Measurements from ENCODE around the gene OCEL1. TPM values are rescaled to one million over a fixed set of nuclear protein-coding genes. Genes with fewer than 3 reads are reported as not detected.

OCEL1 gene
- total RNA-seq, 2 experiments from 2014 or later = 10.2 to 29.5 TPM

DNA sequence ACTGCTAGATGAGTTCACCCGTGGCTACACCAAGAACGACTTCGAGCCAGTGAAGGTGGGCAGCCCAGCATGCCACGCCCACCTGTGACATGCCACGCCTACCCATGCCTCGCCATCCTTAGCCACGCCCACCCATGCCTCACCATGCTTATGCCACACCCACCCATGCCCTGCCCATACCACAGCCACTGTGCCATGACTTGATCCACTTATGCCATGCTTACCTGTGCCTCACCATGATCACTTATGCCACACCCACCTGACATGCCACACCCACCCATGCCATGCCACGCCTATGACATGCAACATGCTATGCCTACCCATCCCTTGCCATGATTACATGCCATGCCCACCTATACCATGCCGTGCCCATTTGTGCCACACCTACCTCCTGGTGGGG lies 23.8 kb upstream of the OCEL1 start:
- H4K20me1 ChIP-seq (ENCODE audit: insufficient read depth, low read length) = no peaks in the 10 kb centered on the region
- peaks cover 97% of the 10 kb centered on the region for H3K36me3 ChIP-seq (ENCODE audit: insufficient read depth, low read length)
- H3K4me1 ChIP-seq (ENCODE audit: insufficient read depth, low read length, poor library complexity, severe bottlenecking) = no peaks in the 10 kb centered on the region
- DNase-seq (ENCODE audit: low spot score) = peak; percentile 34
- no peak overlapping the region for H3K4me3 ChIP-seq (ENCODE audit: low read depth, low read length, poor library complexity, severe bottlenecking)
- no peak overlapping the region for H3K27ac ChIP-seq (ENCODE audit: low read depth, low read length, poor library complexity, severe bottlenecking)
- CTCF ChIA-PET (ENCODE audit: unreplicated experiment) = no interaction called here
- intact Hi-C loops (cut with micrococcal nuclease; ENCODE audit: unreplicated experiment) = no loop called here
- BruUV-seq (replicated peaks) = no TSS peak
- no peak for TF ChIP-seq EZH2phosphoT487 (IDR thresholded peaks at IDR 0.05; ENCODE audit: borderline replicate concordance, low read depth, low read length)
- TF ChIP-seq, protein P1, sequence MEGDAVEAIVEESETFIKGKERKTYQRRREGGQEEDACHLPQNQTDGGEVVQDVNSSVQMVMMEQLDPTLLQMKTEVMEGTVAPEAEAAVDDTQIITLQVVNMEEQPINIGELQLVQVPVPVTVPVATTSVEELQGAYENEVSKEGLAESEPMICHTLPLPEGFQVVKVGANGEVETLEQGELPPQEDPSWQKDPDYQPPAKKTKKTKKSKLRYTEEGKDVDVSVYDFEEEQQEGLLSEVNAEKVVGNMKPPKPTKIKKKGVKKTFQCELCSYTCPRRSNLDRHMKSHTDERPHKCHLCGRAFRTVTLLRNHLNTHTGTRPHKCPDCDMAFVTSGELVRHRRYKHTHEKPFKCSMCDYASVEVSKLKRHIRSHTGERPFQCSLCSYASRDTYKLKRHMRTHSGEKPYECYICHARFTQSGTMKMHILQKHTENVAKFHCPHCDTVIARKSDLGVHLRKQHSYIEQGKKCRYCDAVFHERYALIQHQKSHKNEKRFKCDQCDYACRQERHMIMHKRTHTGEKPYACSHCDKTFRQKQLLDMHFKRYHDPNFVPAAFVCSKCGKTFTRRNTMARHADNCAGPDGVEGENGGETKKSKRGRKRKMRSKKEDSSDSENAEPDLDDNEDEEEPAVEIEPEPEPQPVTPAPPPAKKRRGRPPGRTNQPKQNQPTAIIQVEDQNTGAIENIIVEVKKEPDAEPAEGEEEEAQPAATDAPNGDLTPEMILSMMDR (conservative IDR thresholded peaks at IDR 0.05; ENCODE audit: low read length) = no peak
- no peak overlapping the region for H3K4me2 ChIP-seq (ENCODE audit: low read length)
- H3K9me3 ChIP-seq (ENCODE audit: low read length) = no peaks in the 10 kb centered on the region
- POLR2A ChIA-PET = no interaction called here
- no peaks in the 10 kb centered on the region for H3K79me2 ChIP-seq (ENCODE audit: insufficient read depth, low read depth, low read length)
- no peaks in the 10 kb centered on the region for H3K9me2 ChIP-seq (ENCODE audit: insufficient read depth, low read length)
- H2AFZ ChIP-seq (ENCODE audit: low read length) = no peak overlapping the region

GRCh38 chr19:17202713-17203112 lies 23.3 kb upstream of the OCEL1 start:
- BruUV-seq (replicated peaks) = no TSS peak
- POLR2A ChIA-PET = no interaction called here

More at GRCh38 chr19:17202713-17203112, 23.3 kb upstream of the OCEL1 start:
- H3K27ac ChIP-seq (ENCODE audit: low read depth, low read length, poor library complexity, severe bottlenecking) = no peak overlapping the region
- H2AFZ ChIP-seq (ENCODE audit: low read length) = no peak overlapping the region
- no peaks in the 10 kb centered on the region for H3K9me3 ChIP-seq (ENCODE audit: low read length)
- H3K9me2 ChIP-seq (ENCODE audit: insufficient read depth, low read length) = no peaks in the 10 kb centered on the region
- no peak overlapping the region for H3K4me3 ChIP-seq (ENCODE audit: low read depth, low read length, poor library complexity, severe bottlenecking)
- no peak for DNase-seq (ENCODE audit: low spot score)
- TF ChIP-seq, protein P1 (conservative IDR thresholded peaks at IDR 0.05; ENCODE audit: low read length) = no peak
- TF ChIP-seq EZH2phosphoT487 (IDR thresholded peaks at IDR 0.05; ENCODE audit: borderline replicate concordance, low read depth, low read length) = no peak
- no peaks in the 10 kb centered on the region for H3K4me1 ChIP-seq (ENCODE audit: insufficient read depth, low read length, poor library complexity, severe bottlenecking)
- peaks cover 96% of the 10 kb centered on the region for H3K36me3 ChIP-seq (ENCODE audit: insufficient read depth, low read length)
- H4K20me1 ChIP-seq (ENCODE audit: insufficient read depth, low read length) = no peaks in the 10 kb centered on the region
- intact Hi-C loops (cut with micrococcal nuclease; ENCODE audit: unreplicated experiment) = no loop called here
- CTCF ChIA-PET (ENCODE audit: unreplicated experiment) = interaction anchor here (1.0 kb wide), 1 partner anchor 12 kb away, joined by 3 read pairs; the partner anchor contains the start of gene USE1
- H3K4me2 ChIP-seq (ENCODE audit: low read length) = no peak overlapping the region
- H3K79me2 ChIP-seq (ENCODE audit: insufficient read depth, low read depth, low read length) = no peaks in the 10 kb centered on the region

All from OCI-LY7 (cell line).